T-helper 2 cell (primary cell): ENCODE results near the gene DUSP1.

Experiments used
- DNase-seq, 5 experiments: peaks; one replicate each; pipeline versions ENCODE4 v3.0.0 to v3.0.0-alpha.2; 2012 to 2022

Gene DUSP1

DNA sequence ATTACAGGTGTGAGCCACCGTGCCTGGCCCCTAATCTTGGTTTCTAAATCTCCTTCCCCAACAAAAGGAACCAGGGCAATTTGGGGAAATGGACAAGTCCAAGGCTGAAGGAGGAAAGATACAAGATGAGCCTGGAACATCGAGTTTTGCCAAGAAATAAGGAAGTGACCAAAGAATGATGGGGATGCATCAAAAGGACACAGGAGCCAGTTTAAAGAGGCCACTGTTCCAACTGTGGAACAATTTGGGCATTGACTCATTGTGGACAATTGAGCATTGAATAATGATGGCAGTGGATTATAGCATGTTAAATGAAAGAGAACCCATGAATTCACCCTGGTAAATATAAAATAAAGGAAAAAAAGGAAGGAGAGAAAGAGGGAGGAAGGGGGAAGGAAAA, 47.5 kb downstream of the DUSP1 start:
- no peak for DNase-seq

DNA sequence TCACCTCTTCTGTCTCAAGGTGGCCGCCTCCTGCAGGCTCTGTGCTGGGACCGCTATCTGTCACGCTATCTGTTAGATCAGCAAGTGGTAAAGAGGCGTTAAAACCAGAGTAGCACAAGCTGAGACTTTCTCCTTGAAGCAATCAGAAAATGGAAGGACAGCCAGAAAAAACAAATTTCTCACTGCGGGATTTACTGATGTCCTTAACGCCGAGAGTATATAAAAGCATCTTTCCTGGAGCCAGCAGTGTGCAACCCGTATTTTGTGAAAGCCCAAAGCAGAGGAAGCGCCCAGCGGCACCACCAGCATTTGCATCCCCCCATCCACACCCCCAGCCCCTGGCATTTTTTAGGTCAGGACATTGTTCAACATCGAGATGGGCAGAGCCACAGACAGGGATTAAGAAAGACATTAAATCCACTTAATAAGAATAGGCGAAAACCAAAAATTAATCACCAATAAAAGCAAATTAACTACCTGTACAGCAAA, 48.6 kb downstream of the DUSP1 start:
- DNase-seq: peak in 2 of 5 experiments; percentile 68 to 77

DNA sequence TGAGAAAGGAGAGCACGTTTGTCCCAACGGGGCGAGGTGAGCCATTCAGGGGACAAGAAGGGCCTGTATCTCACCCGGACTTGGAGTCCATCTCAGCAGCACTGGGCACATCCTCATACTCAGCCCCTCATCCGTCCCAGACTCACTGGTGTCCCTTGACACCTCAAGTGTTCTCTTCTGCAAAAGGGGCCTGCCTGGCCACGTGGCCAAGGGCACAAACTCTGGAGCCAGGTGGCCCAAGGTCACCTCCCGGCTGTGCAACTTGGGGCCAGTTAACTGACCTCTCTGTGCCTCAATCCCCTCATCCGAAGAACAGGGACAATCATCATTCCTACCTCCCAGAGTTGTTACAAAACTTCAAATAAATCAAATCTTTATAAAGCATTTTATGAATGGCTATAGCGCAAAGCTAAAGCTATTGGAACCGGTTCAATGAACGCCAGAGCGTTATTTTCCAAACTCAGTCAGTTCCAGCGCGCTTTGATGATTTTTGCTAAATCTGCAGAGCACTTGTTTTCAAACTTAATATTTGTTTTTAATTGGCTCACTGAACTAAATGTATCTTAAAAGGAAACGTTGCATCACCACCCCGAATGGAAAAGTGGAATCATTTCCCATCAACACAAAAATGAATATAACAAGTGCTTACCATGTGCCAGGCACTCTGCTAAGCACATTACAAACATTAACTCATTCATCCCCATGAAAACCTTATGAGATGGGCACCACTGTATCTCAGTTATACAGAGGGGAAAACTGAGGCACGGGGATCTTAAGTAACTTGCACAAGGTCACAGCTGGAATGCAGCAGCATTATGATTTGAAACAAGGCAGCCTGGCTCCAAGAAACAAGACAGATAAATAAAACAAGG, 49.3 kb downstream of the DUSP1 start:
- no peak for DNase-seq

- DNase-seq: no peak
Measured at GRCh38 chr5:172720655-172721054, 50.3 kb downstream of the DUSP1 start.

GRCh38 chr5:172719211-172719610, 51.8 kb downstream of the DUSP1 start:
- no peak for DNase-seq

- DNase-seq: no peak
Measured at GRCh38 chr5:172718527-172719114, 52.4 kb downstream of the DUSP1 start.
